GM23248 (cell line): Measurements from ENCODE around the gene PKHD1. TPM values are rescaled to one million over a fixed set of nuclear protein-coding genes. Genes with fewer than 3 reads are reported as not detected.

Source experiments
- DNase-seq: peaks from one replicate; pipeline ENCODE4 v3.0.0-alpha.2; 2015
- H2AFZ ChIP-seq: fragments of 200-600 bp; sonication (generic); 2 replicates; pipeline ENCODE4 v1.6.1; 2016; ENCODE audit warnings: antibody characterized with exemption
- H3F3A ChIP-seq: fragments of 200-600 bp; sonication (generic); 2 replicates; pipeline ENCODE4 v1.6.1; 2016; ENCODE audit warnings: mild to moderate bottlenecking, antibody characterized with exemption, mixed run types; ENCODE audit not compliant: insufficient read depth
- H3K27ac ChIP-seq: fragments of 200-600 bp; sonication (generic); 2 replicates; pipeline ENCODE4 v1.5.1; 2016; ENCODE audit warnings: mild to moderate bottlenecking
- H3K27me3 ChIP-seq: fragments of 200-600 bp; sonication (generic); replicated peaks from 2 replicates; pipeline ENCODE4 v1.6.1; 2016; ENCODE audit warnings: mild to moderate bottlenecking; ENCODE audit not compliant: insufficient read depth
- H3K36me3 ChIP-seq: fragments of 200-600 bp; sonication (generic); 2 replicates; pipeline ENCODE4 v1.6.1; 2016; ENCODE audit warnings: low read depth, mild to moderate bottlenecking
- H3K4me1 ChIP-seq: fragments of 200-600 bp; sonication (generic); 2 replicates; pipeline ENCODE4 v1.6.1; 2016; ENCODE audit warnings: mild to moderate bottlenecking; ENCODE audit not compliant: insufficient read depth
- H3K4me2 ChIP-seq: fragments of 200-600 bp; sonication (generic); one replicate; pipeline ENCODE4 v1.6.1; 2016; ENCODE audit warnings: mild to moderate bottlenecking; ENCODE audit not compliant: unreplicated experiment
- H3K4me3 ChIP-seq: fragments of 200-600 bp; sonication (generic); 2 replicates; pipeline ENCODE4 v1.5.1; 2016; ENCODE audit warnings: mild to moderate bottlenecking
- H3K79me2 ChIP-seq: fragments of 200-600 bp; sonication (generic); 2 replicates; pipeline ENCODE4 v1.6.1; 2016; ENCODE audit warnings: mild to moderate bottlenecking; ENCODE audit not compliant: insufficient read depth
- H3K9ac ChIP-seq: fragments of 200-600 bp; sonication (generic); 2 replicates; pipeline ENCODE4 v1.6.1; 2016; ENCODE audit warnings: mild to moderate bottlenecking
- H3K9me2 ChIP-seq: fragments of 200-600 bp; sonication (generic); 2 replicates; pipeline ENCODE4 v1.6.1; 2016; ENCODE audit warnings: mixed run types, mild to moderate bottlenecking, moderate library complexity; ENCODE audit not compliant: insufficient read depth
- H3K9me3 ChIP-seq: fragments of 200-600 bp; sonication (generic); one replicate; pipeline ENCODE4 v1.6.1; 2017; ENCODE audit warnings: low read depth
- H4K20me1 ChIP-seq: fragments of 200-600 bp; sonication (generic); 2 replicates; pipeline ENCODE4 v1.6.0; 2016; ENCODE audit not compliant: insufficient read depth
- EZH2 ChIP-seq: fragments of 200-600 bp; sonication (generic); IDR thresholded peaks from 2 replicates; pipeline ENCODE4 v1.6.1; 2018; ENCODE audit warnings: antibody characterized with exemption, mild to moderate bottlenecking; ENCODE audit not compliant: insufficient read depth, poor library complexity, severe bottlenecking
- EZH2phosphoT487 ChIP-seq: fragments of 200-600 bp; sonication (generic); IDR thresholded peaks from 2 replicates; pipeline ENCODE4 v1.6.1; 2018; ENCODE audit warnings: antibody characterized with exemption, moderate library complexity, mild to moderate bottlenecking, low read depth; ENCODE audit not compliant: insufficient read depth
- WGBS, 2 experiments: methylation state at CpG; one replicate each; pipeline ENCODE4 v1.1.6; 2015 to 2017; ENCODE audit warnings: low lambda C conversion rate in 2 of 2, low coverage in 1 of 2; ENCODE audit errors: missing lambda C conversion rate in 2 of 2; 5-methylcytosine and 5-hydroxymethylcytosine counted together
- in situ Hi-C: fragments of 300-500 bp; cut with MboI; formaldehyde crosslinking; loops from 2 replicates; pipeline ENCODE4 v1.15.0; 2020
- polyA plus RNA-seq: library from polyadenylated mRNA; unstranded; fragments of >200 nt; fragmentation: Nextera tagmentation; extraction: Ambion mirVana; gene quantifications from 2 replicates; pipeline ENCODE4 v1.2.1, GENCODE V29; 2016
- total RNA-seq: library from RNA; depleted of rRNA; stranded (reverse); fragments of >200 nt; shearing (Covaris generic); gene quantifications from 2 replicates; pipeline ENCODE4 v1.2.3, GENCODE V29; 2014

Gene PKHD1
- total and polyA plus RNA-seq, 2 experiments from 2014 or later, result not detected

GRCh38 chr6:51633424-51633823, 454.0 kb downstream of the PKHD1 start:
- no peak for DNase-seq
- H3K9me2 ChIP-seq, result no peaks in the 10 kb centered on the region
- no peak overlapping the region for H3K4me2 ChIP-seq
- no peaks in the 10 kb centered on the region for H3K9me3 ChIP-seq
- in situ Hi-C loops, result no loop called here
- H2AFZ ChIP-seq, result no peak overlapping the region
- H3K4me1 ChIP-seq, result no peaks in the 10 kb centered on the region
- TF ChIP-seq EZH2phosphoT487, result no peak
- no peak for TF ChIP-seq EZH2
- no peak overlapping the region for H3K4me3 ChIP-seq
- 0 to 3% methylated on average over 1 of the region's 1 CpG for WGBS, 2 experiments
- H3K79me2 ChIP-seq, result no peaks in the 10 kb centered on the region
- no peaks in the 10 kb centered on the region for H3F3A ChIP-seq
- H3K27ac ChIP-seq, result no peak overlapping the region
- H3K36me3 ChIP-seq, result no peaks in the 10 kb centered on the region
- no peaks in the 10 kb centered on the region for H4K20me1 ChIP-seq
- H3K9ac ChIP-seq, result no peak overlapping the region
- H3K27me3 ChIP-seq, result no peaks in the 10 kb centered on the region

DNA sequence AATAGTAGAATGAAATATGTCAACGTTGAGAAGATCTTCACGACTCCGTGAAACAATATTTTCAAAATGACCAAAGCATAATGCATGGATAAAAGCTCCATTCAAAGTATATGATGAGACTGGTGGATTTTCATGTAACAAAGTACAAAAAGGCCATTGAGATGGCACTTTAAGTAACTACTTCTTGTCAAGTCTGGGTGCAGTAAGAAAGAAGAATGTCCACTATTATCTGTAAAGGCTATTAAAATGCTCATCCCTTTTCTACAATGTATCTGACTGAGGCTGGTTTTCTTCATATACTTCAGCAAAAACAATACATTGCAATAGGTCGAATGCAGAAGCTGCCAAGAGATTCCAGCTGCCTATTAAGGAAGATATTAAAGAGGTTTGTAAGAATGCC, 457.4 kb downstream of the PKHD1 start:
- no peaks in the 10 kb centered on the region for H4K20me1 ChIP-seq

DNA sequence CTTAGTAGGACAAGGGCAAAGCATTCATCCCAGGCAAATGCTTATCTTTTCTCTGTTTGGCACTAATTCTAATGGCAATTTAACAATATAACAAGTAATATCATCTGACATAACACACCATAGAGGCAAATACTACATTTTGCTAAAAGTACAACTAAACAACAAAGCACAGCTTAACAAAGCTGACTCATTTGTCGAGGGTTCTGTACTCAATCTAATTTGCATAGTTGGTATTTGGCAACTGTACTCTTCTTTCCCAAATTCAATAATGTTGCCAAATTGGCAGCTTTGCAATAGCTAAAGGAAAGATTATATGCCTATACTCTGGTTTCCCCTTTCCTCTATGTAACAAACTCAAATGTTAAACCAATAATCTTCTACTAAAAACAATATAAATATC, 461.0 kb downstream of the PKHD1 start:
- H3K9ac ChIP-seq, result no peak overlapping the region
- in situ Hi-C loops, result no loop called here
- no peak overlapping the region for H3K4me3 ChIP-seq
- DNase-seq, result no peak
- no peak for TF ChIP-seq EZH2phosphoT487
- TF ChIP-seq EZH2, result no peak
- H3K27ac ChIP-seq, result no peak overlapping the region
- no peaks in the 10 kb centered on the region for H3K9me2 ChIP-seq
- H3K36me3 ChIP-seq, result no peaks in the 10 kb centered on the region
- H3K27me3 ChIP-seq, result no peaks in the 10 kb centered on the region
- no peaks in the 10 kb centered on the region for H3F3A ChIP-seq
- H3K4me1 ChIP-seq, result no peaks in the 10 kb centered on the region
- H2AFZ ChIP-seq, result no peak overlapping the region
- no peaks in the 10 kb centered on the region for H4K20me1 ChIP-seq
- H3K9me3 ChIP-seq, result no peaks in the 10 kb centered on the region
- H3K79me2 ChIP-seq, result no peaks in the 10 kb centered on the region
- 6 to 9% methylated on average over 1 of the region's 1 CpG for WGBS, 2 experiments
- H3K4me2 ChIP-seq, result no peak overlapping the region

More for the DNA sequence above, 457.4 kb downstream of the PKHD1 start:
- Histone ChIP-seq H3K79me2 (no peaks in the 10 kb centered on the region), H3F3A (no peaks in the 10 kb centered on the region), H3K27ac (no peak overlapping the region), H3K27me3 (no peaks in the 10 kb centered on the region), H3K9ac (no peak overlapping the region), H2AFZ (no peak overlapping the region), H3K9me3 (no peaks in the 10 kb centered on the region), H3K4me1 (no peaks in the 10 kb centered on the region), H3K4me3 (no peak overlapping the region), H3K4me2 (no peak overlapping the region), H3K9me2 (no peaks in the 10 kb centered on the region), H3K36me3 (no peaks in the 10 kb centered on the region)
- in situ Hi-C loops, result no loop called here
- WGBS, 2 experiments, result 21 to 31% methylated on average over 4 of the region's 4 CpGs
- no peak for TF ChIP-seq EZH2phosphoT487
- no peak for TF ChIP-seq EZH2
- DNase-seq, result no peak

- H3K36me3 ChIP-seq, result no peaks in the 10 kb centered on the region
- H3K4me3 ChIP-seq, result no peak overlapping the region
- no peaks in the 10 kb centered on the region for H3K79me2 ChIP-seq
- H3K27me3 ChIP-seq, result no peaks in the 10 kb centered on the region
- in situ Hi-C loops, result no loop called here
- no peak overlapping the region for H3K27ac ChIP-seq
- no peak for DNase-seq
- H3K9me2 ChIP-seq, result no peaks in the 10 kb centered on the region
- no peak for TF ChIP-seq EZH2
- TF ChIP-seq EZH2phosphoT487, result no peak
- no peak overlapping the region for H2AFZ ChIP-seq
- no peak overlapping the region for H3K4me2 ChIP-seq
- H3K9ac ChIP-seq, result no peak overlapping the region
- no peaks in the 10 kb centered on the region for H3F3A ChIP-seq
- H4K20me1 ChIP-seq, result no peaks in the 10 kb centered on the region
- no peaks in the 10 kb centered on the region for H3K9me3 ChIP-seq
- 52 to 53% methylated on average over 4 of the region's 4 CpGs for WGBS, 2 experiments
- H3K4me1 ChIP-seq, result no peaks in the 10 kb centered on the region
Observed at GRCh38 chr6:51625566-51625965, 461.8 kb downstream of the PKHD1 start.

GRCh38 chr6:51620971-51621370, 466.4 kb downstream of the PKHD1 start:
- Histone ChIP-seq H3K4me1 (no peaks in the 10 kb centered on the region), H3K9ac (no peak overlapping the region), H3K9me2 (no peaks in the 10 kb centered on the region), H4K20me1 (no peaks in the 10 kb centered on the region), H3K27ac (no peak overlapping the region), H3K27me3 (no peaks in the 10 kb centered on the region), H3K36me3 (no peaks in the 10 kb centered on the region), H3F3A (no peaks in the 10 kb centered on the region), H3K4me2 (no peak overlapping the region), H3K9me3 (no peaks in the 10 kb centered on the region), H2AFZ (no peak overlapping the region), H3K4me3 (no peak overlapping the region), H3K79me2 (no peaks in the 10 kb centered on the region)
- DNase-seq, result no peak
- WGBS, 2 experiments, result 0 to 7% methylated on average over 1 of the region's 1 CpG
- in situ Hi-C loops, result no loop called here
- TF ChIP-seq EZH2 (no peak), EZH2phosphoT487 (no peak)
